Urinary bladder (tissue), 4 donors: ENCODE measurements around the gene PDE4B. TPM values are rescaled to one million over a fixed set of nuclear protein-coding genes. Genes with fewer than 3 reads are reported as not detected.

Experiments
- DNase-seq: peaks from one replicate; pipeline ENCODE4 v3.0.0-alpha.2; 2015; ENCODE audit errors: extremely low spot score
- H3K27ac ChIP-seq: one replicate; pipeline ENCODE4 v1.5.1; 2013; ENCODE audit warnings: low read depth, mild to moderate bottlenecking, moderate library complexity
- H3K36me3 ChIP-seq: one replicate; pipeline ENCODE4 v1.6.1; 2013; ENCODE audit warnings: mild to moderate bottlenecking, moderate library complexity; ENCODE audit not compliant: insufficient read depth
- H3K4me1 ChIP-seq: one replicate; pipeline ENCODE4 v1.6.1; 2013; ENCODE audit warnings: mild to moderate bottlenecking, moderate library complexity; ENCODE audit not compliant: insufficient read depth
- H3K4me3 ChIP-seq: one replicate; pipeline ENCODE4 v1.5.1; 2013; ENCODE audit warnings: low read depth, low read length
- WGBS: extraction: QIAGEN DNeasy Blood & Tissue Kit; methylation state at CpG from one replicate; pipeline ENCODE4 v1.1.7; 2013; 5-methylcytosine and 5-hydroxymethylcytosine counted together
- polyA plus RNA-seq: library from polyadenylated mRNA; stranded (reverse); fragments of 200-250 nt; gene quantifications from one replicate; pipeline ENCODE4 v1.2.3, GENCODE V29; 2013
- total RNA-seq: library from RNA; depleted of rRNA; stranded (reverse); fragments of >200 nt; gene quantifications from one replicate; pipeline ENCODE4 v1.2.3, GENCODE V29; 2014
- donor health status: healthy with polysubstance abuse.
- donor health status: healthy.

The PDE4B gene
- total RNA-seq = 43.1 TPM
- polyA plus RNA-seq = 9.0 TPM

DNA sequence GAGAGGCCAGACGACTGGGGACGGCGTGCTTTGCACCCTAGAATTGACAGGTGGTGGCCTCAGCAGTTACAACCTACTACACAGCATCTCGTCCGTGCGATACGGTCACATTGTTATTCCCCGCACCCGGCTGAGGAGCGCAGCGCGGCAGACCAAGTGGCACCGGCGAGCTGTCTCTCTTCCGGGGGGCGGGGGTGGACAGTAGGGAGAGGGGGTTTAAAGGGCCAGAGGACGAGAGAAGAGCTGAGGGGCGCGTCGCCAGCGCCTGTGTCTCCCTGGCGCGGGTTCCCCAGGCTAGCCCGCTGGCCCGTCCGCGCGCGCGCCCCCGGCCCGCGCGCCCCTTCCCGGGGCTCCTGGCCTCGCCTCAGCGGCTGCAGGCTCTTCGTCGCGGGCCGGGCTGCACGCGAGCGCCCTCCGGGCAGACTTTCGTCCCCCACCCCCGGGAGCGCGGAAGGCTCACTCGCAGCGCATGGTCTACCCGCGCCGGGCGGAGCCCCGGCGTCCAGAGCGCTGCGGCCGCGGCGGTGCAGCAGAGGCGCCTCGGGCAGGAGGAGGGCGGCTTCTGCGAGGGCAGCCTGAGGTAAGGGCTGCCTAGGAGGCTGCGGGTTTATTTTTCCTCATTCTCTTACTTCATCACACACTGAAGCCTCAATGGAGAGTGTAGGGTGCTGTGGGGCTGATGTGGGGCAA, at the start of gene PDE4B:
PDE4B (plus strand) TSS at position 227 of the 690 bp plus-strand sequence.
- no peak for DNase-seq
- H3K4me1 ChIP-seq = no peaks in the 10 kb centered on the region
- H3K36me3 ChIP-seq = no peaks in the 10 kb centered on the region
- H3K27ac ChIP-seq = no peak within 1 kb of the TSS
- H3K4me3 ChIP-seq = peak within 1 kb of the TSS; percentile 41
- 1% methylated on average over 67 of the region's 67 CpGs for WGBS

DNA sequence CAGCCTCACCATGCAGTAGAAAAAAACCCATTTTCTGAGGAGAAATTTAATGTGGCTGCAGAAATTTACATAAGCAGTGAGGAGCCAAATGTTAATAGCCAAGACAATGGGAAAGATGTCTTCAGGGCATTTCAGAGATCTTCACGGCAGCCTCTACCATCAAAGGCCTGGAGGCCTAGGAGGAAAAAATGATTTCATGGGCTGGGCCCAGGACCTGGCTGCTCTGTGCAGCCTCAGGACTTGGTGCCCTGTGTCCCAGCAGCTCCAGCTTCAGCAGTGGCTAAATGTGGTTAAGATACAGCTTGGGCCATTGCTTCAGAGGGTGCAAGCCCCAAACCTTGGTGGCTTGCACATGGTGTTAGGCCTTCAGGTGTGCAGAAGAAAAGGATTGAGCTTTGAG, 48.0 kb upstream of the PDE4B start:
- Histone ChIP-seq H3K4me3 (no peak overlapping the region), H3K4me1 (no peaks in the 10 kb centered on the region), H3K27ac (no peak overlapping the region), H3K36me3 (no peaks in the 10 kb centered on the region)
- WGBS = 96% methylated on average over 1 of the region's 1 CpG
- DNase-seq = no peak

DNA sequence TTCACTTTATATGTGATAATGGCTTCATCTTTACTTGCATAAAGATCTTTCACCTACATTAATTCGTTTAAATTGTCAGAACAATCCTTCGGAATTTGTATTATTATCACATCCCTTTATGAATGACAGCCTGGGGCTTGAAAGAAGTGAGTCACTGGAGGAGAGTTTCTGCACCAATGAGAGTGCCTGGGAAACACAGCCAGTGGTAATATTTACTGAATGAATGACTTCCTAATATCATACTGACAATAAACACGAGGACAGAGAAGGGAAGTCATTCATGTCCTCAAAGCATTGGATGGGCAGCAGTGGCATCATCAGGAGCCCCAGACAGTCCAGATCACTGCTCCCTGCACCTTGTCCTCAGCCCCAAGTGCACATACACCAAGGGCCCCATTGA, 40.7 kb upstream of the PDE4B start:
- Histone ChIP-seq H3K27ac (no peak overlapping the region), H3K4me1 (no peaks in the 10 kb centered on the region), H3K36me3 (no peaks in the 10 kb centered on the region), H3K4me3 (no peak overlapping the region)
- 57% methylated on average over 3 of the region's 3 CpGs for WGBS
- DNase-seq = no peak

DNA sequence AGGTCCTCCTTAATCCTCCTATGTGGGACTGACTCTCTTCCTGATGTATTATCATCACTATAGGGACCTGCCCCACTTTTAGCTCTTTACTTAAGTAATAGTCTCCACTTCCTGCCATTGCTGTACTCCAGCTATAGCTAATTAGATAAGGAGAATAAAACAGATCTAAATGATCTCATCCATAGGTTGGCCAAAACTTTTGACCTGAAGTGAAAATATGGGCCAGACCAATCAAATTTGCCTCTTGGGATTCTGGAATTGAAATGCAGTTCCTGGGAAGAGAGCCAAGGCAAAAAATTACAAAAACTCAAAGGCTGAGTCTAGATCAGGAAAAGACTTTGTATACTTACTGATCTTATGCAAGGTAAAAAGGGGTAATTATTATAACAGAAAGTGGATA, 36.1 kb upstream of the PDE4B start:
- Histone ChIP-seq H3K4me3 (no peak overlapping the region), H3K27ac (no peak overlapping the region), H3K4me1 (no peaks in the 10 kb centered on the region), H3K36me3 (no peaks in the 10 kb centered on the region)
- DNase-seq = peak; percentile 35

DNA sequence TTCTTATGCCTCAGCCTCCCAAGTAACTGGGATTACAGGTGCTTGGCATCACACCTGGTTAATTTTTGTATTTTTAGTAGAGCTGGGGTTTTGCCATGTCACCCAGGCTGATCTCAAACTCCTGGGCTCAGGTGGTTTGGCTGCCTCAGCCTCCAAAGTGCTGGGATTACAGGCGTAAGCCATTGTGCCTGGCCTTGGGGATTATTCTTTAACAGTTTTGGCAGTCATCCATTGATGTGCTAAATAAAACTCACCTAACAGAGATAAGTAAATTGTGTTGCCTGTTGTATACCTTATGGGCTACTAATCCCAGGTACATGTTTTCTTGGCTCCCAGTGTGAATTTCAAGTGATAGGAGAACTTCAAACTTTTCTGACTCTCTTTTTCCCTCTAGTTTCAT, 35.2 kb upstream of the PDE4B start:
- no peak overlapping the region for H3K4me3 ChIP-seq
- no peaks in the 10 kb centered on the region for H3K4me1 ChIP-seq
- no peak for DNase-seq
- 91% methylated on average over 1 of the region's 1 CpG for WGBS
- H3K36me3 ChIP-seq = no peaks in the 10 kb centered on the region
- H3K27ac ChIP-seq = no peak overlapping the region

DNA sequence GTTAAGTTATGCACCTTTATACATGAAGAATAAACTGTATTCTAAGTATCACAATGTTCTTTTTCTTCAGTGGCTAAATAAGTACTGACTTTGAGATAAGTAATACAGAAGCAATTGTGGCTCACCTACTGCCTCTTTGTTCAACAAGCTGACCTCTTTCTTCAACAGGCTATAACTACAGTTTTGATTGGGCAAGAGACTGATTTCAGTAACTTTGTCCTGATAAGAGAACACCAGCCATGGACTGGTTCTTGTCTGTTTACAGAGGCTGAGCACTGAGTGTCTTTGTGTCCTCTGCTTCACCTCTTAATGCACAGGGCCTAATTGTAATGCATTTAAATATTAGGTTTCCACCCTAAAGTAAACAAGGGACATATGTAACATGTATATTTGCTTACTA, 34.6 kb upstream of the PDE4B start:
- Histone ChIP-seq H3K4me1 (no peaks in the 10 kb centered on the region), H3K4me3 (no peak overlapping the region), H3K27ac (no peak overlapping the region), H3K36me3 (no peaks in the 10 kb centered on the region)
- DNase-seq = no peak

DNA sequence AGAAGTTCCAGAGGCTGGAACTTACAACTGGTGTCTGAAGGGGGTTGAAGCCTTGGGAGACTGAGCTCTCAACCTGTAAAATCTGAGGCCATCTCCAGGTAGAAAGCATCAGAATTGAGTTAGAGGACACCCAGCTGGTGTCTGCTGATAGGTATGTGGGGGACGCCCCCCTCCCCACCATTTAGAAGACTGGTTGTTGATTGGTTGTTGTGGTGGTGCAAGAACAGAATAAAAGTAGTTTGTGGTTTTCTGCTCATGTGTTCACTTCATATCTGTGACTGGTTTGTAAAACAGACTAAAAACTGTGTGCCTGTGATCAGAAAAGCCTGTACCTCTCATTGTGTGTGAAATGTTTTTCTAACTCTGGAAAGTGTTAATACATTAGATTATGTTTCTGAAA, 33.2 kb upstream of the PDE4B start:
- DNase-seq = no peak
- no peaks in the 10 kb centered on the region for H3K36me3 ChIP-seq
- H3K4me3 ChIP-seq = no peak overlapping the region
- no peaks in the 10 kb centered on the region for H3K4me1 ChIP-seq
- no peak overlapping the region for H3K27ac ChIP-seq
- WGBS = 86% methylated on average over 1 of the region's 1 CpG

DNA sequence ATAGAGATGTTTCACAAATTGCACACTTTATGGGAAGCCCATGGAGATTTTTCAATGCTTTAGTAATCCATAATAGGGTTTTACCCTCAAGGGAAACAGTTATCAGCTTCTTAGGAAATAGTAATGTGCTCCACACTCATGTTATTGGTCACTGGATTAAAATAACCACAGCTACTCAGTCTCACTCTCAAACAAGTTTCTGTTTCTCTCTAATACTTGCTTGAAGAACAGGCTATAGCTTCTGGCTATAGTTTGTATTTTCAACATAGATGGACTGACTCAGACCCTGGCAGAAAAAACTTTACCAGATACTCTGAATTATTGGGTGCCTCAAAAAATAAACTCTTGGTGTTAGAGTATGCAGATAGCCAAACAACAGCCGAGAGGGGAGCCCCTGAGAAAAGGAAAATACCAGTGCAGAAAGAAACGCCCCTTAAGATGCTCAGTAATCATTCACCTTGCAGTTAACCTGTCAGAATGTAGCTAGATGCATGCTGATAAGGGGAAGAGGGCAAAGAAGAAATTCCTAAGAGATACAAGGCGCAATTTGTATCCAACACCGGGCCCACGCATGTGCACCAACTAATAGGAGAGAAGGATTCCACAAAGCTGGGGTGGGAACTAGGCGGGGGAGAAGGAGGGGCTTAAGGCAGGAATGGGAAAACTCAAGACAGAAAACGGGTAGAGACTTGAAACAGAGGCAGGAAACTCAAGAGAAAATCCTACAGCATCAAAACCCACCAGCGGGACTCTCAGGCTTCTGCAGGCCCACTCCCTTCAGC, 30.4 kb upstream of the PDE4B start:
- Histone ChIP-seq H3K36me3 (no peaks in the 10 kb centered on the region), H3K4me3 (no peak overlapping the region), H3K4me1 (no peaks in the 10 kb centered on the region), H3K27ac (no peak overlapping the region)
- DNase-seq = no peak
- WGBS = 40% methylated on average over 8 of the region's 8 CpGs

DNA sequence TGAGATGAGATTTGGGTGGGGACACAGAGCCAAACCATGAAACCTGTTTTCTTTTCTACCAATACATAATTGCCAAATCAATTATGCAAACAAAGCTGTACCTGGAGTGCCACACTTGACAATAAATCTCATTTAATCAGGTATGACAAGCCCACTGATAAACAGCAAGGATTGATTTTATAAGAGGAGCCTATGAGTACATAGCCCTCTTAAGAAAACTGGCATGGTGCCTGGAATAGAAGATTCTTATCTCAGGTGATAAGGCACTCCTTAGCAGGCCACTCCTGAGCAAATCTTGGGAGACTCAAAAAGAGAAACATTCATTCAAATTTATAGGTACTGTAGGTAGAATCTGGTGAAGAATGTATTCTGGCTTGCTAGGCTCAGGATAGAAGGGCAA, 28.6 kb upstream of the PDE4B start:
- Histone ChIP-seq H3K4me1 (no peaks in the 10 kb centered on the region), H3K27ac (no peak overlapping the region), H3K36me3 (no peaks in the 10 kb centered on the region), H3K4me3 (no peak overlapping the region)
- no peak for DNase-seq

DNA sequence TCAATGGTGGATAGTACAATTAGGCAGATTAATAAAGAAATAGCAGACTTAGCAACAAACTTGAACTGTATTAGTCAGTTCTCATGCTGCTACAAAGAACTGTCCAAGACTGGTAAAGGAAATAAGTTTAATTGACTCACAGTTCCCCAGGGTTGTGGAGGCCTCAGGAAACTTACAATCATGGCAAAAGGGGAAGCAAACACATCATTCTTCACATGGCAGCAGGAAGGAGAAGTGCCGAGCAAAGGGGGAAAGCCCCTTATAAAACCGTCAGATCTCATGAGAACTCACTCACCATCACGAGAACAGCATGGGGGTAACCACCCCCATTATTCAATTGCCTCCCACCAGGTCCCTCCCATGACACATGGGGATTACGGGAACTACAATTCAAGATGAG, 27.1 kb upstream of the PDE4B start:
- H3K27ac ChIP-seq = no peak overlapping the region

DNA sequence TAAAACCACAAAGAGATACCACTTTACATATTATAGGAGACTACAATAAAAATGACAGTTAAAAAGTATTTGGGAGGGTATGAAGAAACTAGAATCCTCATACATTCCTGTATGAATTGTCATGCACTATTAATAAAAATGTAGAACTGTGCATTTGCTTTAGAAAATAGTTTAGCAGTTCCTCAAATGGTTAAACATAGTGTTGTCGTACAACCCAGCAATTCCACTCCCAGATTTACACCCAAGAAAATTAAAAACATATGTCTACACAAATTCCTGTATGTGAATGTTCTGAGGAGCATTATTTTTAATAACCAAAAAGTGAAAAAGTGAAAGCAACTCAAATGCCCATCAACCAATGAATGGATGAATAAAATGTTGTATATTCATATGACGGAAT, 23.1 kb upstream of the PDE4B start:
- 61% methylated on average over 2 of the region's 2 CpGs for WGBS
- H3K36me3 ChIP-seq = no peaks in the 10 kb centered on the region
- no peak overlapping the region for H3K27ac ChIP-seq
- no peak overlapping the region for H3K4me3 ChIP-seq
- H3K4me1 ChIP-seq = no peaks in the 10 kb centered on the region
- DNase-seq = no peak

More for the DNA sequence above, 27.1 kb upstream of the PDE4B start:
- DNase-seq = no peak
- H3K4me1 ChIP-seq = no peaks in the 10 kb centered on the region
- H3K36me3 ChIP-seq = no peaks in the 10 kb centered on the region
- 66% methylated on average over 4 of the region's 4 CpGs for WGBS
- no peak overlapping the region for H3K4me3 ChIP-seq

DNA sequence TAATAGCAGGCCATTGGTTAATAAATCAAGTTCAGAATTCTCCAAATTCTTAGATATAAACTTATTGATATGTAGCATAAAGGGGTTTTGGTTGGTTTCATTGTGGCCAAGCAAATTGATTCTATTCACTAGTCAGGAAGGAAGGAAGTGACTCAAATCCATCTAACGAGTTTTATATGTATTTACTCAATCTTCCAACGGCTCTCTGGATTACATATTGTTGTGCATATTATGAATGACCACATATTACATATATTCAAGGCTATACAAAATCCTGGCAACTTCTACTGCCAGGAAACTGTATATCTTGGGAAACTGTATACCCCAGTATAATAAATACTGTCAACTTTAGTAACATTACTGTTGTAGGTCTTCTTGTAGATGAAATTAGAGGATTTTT, 20.1 kb upstream of the PDE4B start:
- H3K36me3 ChIP-seq = no peaks in the 10 kb centered on the region
- H3K4me3 ChIP-seq = no peak overlapping the region
- 48% methylated on average over 2 of the region's 2 CpGs for WGBS
- DNase-seq = no peak
- H3K4me1 ChIP-seq = no peaks in the 10 kb centered on the region
- no peak overlapping the region for H3K27ac ChIP-seq

DNA sequence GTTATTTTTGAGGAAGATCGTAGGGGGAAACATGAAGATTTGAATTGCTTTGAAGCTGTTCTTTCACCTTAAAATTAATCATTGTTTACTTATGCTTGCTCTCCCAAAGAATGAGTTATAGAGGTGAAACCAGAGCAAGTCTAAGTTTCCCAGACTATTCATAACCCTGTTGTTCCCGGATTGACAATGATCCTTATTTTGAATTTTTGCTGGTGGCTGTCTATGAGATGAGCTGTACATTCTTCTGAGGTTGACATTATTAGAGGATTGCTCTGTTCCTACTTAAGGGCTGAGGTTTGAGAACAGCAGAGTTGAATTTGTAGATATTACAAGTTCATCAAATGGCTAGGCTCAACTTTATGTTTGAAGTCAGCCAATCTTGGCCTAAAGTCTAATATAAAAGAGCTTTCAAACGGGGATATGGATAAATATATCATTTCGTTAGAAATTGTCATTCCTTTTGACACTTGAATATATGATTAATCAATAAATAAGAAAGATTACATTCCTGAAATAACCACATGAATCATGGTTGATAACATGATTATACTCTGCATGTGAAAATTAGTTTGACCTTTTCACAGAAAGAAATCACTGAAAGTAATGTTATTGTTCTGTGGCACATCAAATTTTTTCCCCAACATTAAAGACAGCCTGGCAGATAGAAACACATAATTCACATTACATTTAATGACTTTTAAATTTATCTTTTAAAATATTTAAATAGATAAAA, 19.1 kb upstream of the PDE4B start:
- no peak for DNase-seq
- 78% methylated on average over 4 of the region's 4 CpGs for WGBS

DNA sequence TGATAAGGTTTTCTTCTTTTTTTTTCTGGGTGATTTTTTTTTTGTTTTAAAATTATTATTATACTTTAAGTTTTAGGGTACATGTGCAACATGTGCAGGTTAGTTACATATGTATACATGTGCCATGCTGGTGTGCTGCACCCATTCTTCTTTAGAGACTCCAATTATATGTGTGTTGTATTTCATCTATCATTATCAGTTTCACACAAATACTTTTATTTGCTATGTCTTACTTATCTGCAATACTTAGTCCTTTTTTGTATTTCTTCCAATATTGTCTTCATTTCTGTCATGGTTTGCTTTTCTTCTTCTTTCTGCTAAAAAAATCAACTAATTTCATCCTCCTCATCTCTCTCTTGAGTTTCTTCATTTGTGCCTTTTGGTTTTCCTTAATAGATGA, 3.9 kb upstream of the PDE4B start:
- H3K4me3 ChIP-seq = no peak overlapping the region
- DNase-seq = no peak
- H3K36me3 ChIP-seq = no peaks in the 10 kb centered on the region
- H3K27ac ChIP-seq = no peak overlapping the region
- H3K4me1 ChIP-seq = no peaks in the 10 kb centered on the region

More for the DNA sequence above, 19.1 kb upstream of the PDE4B start:
- H3K36me3 ChIP-seq = no peaks in the 10 kb centered on the region
- H3K27ac ChIP-seq = no peak overlapping the region
- H3K4me1 ChIP-seq = no peaks in the 10 kb centered on the region
- H3K4me3 ChIP-seq = no peak overlapping the region
